GM19455 (cell line): Measurements from ENCODE around the gene GMPR2.

Source experiments
- ATAC-seq: cut with Tn5 transposase; IDR thresholded peaks from one replicate; pipeline ENCODE4 v1.9.1; 2021; ENCODE audit not compliant: unreplicated experiment

Gene GMPR2

DNA sequence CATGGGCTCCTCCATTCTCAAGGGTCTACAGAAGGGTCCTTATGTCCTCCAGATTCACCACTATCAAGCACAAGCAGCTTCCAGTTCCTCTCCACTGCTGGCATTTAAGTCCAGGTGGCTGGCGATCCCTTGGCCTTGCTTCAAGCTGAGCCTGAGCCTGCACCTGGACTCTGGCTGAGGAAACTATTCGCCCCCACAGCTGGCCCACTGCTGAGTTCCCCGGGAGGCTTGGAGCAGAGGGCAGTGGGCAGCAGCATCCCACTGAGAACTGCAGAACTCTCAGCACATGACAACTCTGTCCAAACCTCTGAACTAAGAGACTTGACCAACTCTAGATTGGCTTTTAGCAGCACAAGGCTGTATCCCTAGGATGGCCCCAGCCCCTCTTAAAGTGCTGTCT, 50.0 kb downstream of the GMPR2 start:
- no peak for ATAC-seq

DNA sequence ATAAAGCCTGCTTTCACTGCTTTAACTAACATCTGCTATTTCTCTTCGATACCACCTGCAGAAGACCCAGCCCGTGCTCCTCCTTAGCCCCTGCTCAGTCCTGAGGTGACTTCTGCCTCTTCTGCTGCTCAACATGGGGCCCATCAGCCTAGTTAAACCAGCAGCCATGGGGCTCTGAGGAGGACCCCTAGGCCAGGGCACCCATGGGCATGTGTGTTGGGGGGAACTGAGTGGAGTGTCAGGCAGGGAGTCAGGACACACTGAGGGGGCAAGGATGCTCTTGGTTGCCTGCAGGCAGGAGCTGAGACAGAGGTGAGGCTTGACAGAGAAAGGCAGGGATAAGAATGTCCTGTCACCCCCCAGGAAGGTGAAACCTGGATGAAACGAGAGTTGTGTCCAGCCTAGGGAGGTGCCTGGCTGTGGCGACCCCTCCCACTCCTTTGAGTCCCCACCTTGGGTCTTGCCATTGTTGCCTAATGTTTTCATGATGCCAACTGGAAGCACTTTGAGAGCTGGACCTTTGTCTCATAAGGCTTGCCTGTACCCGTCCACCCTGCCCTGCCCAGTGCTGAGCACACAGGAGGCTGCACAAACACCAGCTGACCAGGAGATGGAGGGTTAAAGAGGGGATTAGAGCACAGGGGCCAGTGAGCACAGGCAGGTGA, 51.2 kb downstream of the GMPR2 start:
- no peak for ATAC-seq

DNA sequence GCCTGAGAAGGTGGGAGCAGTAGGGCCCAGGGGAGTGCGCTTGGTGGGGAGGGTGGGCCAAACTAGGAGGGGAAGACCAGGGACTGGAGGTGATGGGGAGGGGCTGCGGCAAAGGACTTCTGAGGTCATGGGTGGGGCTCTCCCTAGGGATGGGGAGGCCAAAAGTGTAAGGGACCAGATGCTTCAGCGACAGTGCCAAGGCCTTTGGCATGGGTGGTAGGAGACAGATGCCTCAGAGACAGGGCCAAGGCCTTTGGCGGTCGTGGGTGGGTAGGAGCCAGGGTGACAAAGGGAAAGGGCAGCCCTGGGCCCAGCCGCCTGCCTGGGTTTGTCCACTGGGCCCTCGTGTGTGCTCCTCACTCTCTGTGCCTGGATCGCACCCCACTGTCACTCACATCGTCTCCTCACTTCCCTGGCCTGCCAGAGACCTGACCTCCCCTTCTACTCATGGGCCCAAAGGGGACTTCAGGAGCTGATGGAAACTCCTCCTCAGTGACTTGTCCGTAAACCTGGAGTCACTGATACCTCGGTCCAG, 51.8 kb downstream of the GMPR2 start:
- ATAC-seq = no peak

DNA sequence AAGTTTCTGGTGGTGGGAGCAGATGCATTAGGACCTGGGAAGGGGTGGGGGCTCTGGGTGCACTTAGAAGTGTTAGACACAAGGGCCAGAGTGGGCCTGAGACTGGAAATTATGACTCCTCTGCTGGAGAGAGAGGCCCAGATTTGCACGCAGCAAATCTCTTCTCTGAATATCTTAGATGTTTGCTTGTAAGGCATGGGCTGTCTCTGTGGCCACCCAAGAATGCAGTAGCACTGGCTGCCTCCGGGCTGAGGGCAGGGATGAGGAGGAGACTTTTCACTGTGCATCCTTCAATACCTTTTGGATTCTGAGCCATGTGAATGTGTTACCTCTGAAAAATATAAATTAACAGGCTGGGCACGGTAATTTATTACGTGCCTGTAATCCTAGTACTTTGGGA, 52.6 kb downstream of the GMPR2 start:
- ATAC-seq = no peak

DNA sequence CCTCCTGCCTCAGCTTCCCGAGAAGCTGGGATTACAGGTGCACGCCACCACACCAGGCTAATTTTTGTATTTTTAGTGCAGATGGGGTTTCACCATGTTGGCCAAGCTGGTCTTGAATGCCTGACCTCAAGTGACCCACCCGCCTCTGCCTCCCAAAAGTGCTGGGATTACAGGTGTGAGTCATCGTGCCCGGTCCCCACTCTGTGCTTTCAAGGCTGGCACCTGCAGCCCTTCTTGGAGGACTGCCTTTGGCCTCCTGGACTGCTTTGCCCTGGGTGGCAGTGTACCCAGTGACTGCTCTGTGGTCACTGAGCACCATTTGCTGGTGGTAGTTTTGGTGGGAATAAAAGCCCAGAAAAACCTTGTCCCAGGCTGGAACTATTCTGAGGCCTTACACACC, 54.3 kb downstream of the GMPR2 start:
- no peak for ATAC-seq
